Endothelial cell of umbilical vein (primary cell): ENCODE results near the gene CYSLTR2. TPM values are rescaled to one million over a fixed set of nuclear protein-coding genes. Genes with fewer than 3 reads are reported as not detected.
A peak's percentile ranks its signal among the peaks of the same experiment; 100 is the strongest.

Experiments used
- BruUV-seq: library from RNA; stranded (reverse); fragments of 400-500 nt; replicated peaks from 2 replicates; lab custom pipeline; 2021; lab: Mats Ljungman, UMichigan
- CTCF ChIA-PET: fragments of 300-600, 350-600 bp; sonication (Branson Sonifier 250); formaldehyde crosslinking; loops from one replicate; lab custom pipeline; 2021; ENCODE audit warnings: antibody characterized with exemption, inconsistent platforms; lab: Charles Lee
- POLR2A ChIA-PET: fragments of 300-600, 350-600 bp; sonication (Branson Sonifier 250); formaldehyde crosslinking; loops from one replicate; lab custom pipeline; 2021; ENCODE audit warnings: antibody characterized with exemption, inconsistent platforms; lab: Charles Lee
- DNase-seq: peaks from one replicate; pipeline ENCODE4 v3.0.0-alpha.2; 2011; ENCODE audit warnings: low read depth, low spot score
- FAIRE-seq: peaks from 2 replicates; lab custom pipeline; 2011; peaks lifted over from hg19 to GRCh38; lab: Jason Lieb, UNC
- H2AFZ ChIP-seq: 2 replicates; pipeline ENCODE4 v1.6.0; 2012; ENCODE audit warnings: low read depth, low read length, control low read depth, inconsistent platforms
- H3K27ac ChIP-seq: 2 replicates; pipeline ENCODE4 v1.5.1; 2011; ENCODE audit warnings: low read depth, mild to moderate bottlenecking, control low read depth, low read length, moderate library complexity; ENCODE audit not compliant: insufficient read depth
- H3K27me3 ChIP-seq, 2 experiments: 2 replicates each; pipeline versions ENCODE4 v1.6.0 to v1.6.1; 2011; ENCODE audit warnings: low read length in 2 of 2, mixed read lengths in 1 of 2; ENCODE audit not compliant: control insufficient read depth in 2 of 2, insufficient read depth in 2 of 2
- H3K36me3 ChIP-seq, 2 experiments: 2 replicates in 1 of 2; 3 replicates in 1 of 2; pipeline ENCODE4 v1.5.1; 2011; ENCODE audit warnings: low read length in 2 of 2, mild to moderate bottlenecking in 1 of 2, moderate library complexity in 1 of 2; ENCODE audit not compliant: control insufficient read depth in 2 of 2, insufficient read depth in 2 of 2; ENCODE audit errors: extremely low read depth in 1 of 2
- H3K4me1 ChIP-seq: 3 replicates; pipeline ENCODE4 v1.5.1; 2011; ENCODE audit warnings: mild to moderate bottlenecking, low read length; ENCODE audit not compliant: control insufficient read depth, insufficient read depth; ENCODE audit errors: extremely low read depth
- H3K4me2 ChIP-seq: 2 replicates; pipeline ENCODE4 v1.6.1; 2011; ENCODE audit warnings: low read length, control low read depth, mixed read lengths; ENCODE audit not compliant: insufficient read depth
- H3K4me3 ChIP-seq, 3 experiments: fragments of 200-600 bp in 1 of 3; sonication (generic), shearing (Covaris generic) in 1 of 3; replicated peaks in 1 of 3; 2 replicates each; pipeline ENCODE4 v1.5.1; 2011 to 2016; ENCODE audit warnings: control low read depth in 3 of 3, low read length in 3 of 3, mild to moderate bottlenecking in 2 of 3, inconsistent platforms in 1 of 3, low read depth in 1 of 3, moderate library complexity in 1 of 3; ENCODE audit not compliant: insufficient read depth in 1 of 3
- H3K79me2 ChIP-seq: 2 replicates; pipeline ENCODE4 v1.6.0; 2012; ENCODE audit warnings: low read length, inconsistent platforms; ENCODE audit not compliant: control insufficient read depth, insufficient read depth
- H3K9ac ChIP-seq: replicated peaks from 2 replicates; pipeline ENCODE3; 2011; ENCODE audit warnings: low read length, control low read depth; ENCODE audit not compliant: insufficient read depth; ENCODE audit errors: extremely low read depth
- H3K9me1 ChIP-seq: replicated peaks from 3 replicates; pipeline ENCODE4 v1.6.0; 2011; ENCODE audit warnings: mild to moderate bottlenecking, low read length; ENCODE audit not compliant: control insufficient read depth, insufficient read depth; ENCODE audit errors: extremely low read depth
- H3K9me3 ChIP-seq: replicated peaks from 2 replicates; pipeline ENCODE4 v1.5.1; 2012; ENCODE audit warnings: low read length, inconsistent platforms; ENCODE audit not compliant: control insufficient read depth, insufficient read depth
- H4K20me1 ChIP-seq: replicated peaks from 2 replicates; pipeline ENCODE3; 2011; ENCODE audit warnings: mild to moderate bottlenecking, low read length; ENCODE audit not compliant: control insufficient read depth, insufficient read depth; ENCODE audit errors: extremely low read depth
- EZH2 ChIP-seq: IDR thresholded peaks from 2 replicates; pipeline ENCODE4 v1.6.1; 2012; ENCODE audit warnings: borderline replicate concordance, low read depth, mild to moderate bottlenecking, moderate library complexity, low read length, inconsistent platforms; ENCODE audit not compliant: severe bottlenecking
- FOS ChIP-seq: IDR thresholded peaks from 2 replicates; pipeline ENCODE4 v1.6.1; 2011; ENCODE audit warnings: mild to moderate bottlenecking, low read length, moderate library complexity, borderline replicate concordance; ENCODE audit not compliant: insufficient read depth
- JUN ChIP-seq: IDR thresholded peaks from 2 replicates; pipeline ENCODE4 v1.6.1; 2011; ENCODE audit warnings: borderline replicate concordance, low read depth; ENCODE audit not compliant: insufficient read length, insufficient read depth
- POLR2AphosphoS5 ChIP-seq: IDR thresholded peaks from 2 replicates; pipeline ENCODE4 v1.6.1; 2012; ENCODE audit warnings: low read depth, mild to moderate bottlenecking, control low read depth, low read length, moderate library complexity; ENCODE audit not compliant: insufficient read depth
- dilution Hi-C: fragments of 300-500 bp; cut with MboI; formaldehyde crosslinking; loops from one replicate; pipeline ENCODE4 v1.15.0; 2019; ENCODE audit warnings: low sequenced_read_pairs; ENCODE audit not compliant: extremely low pct_ligation_motif_present
- intact Hi-C: fragments of 100-400 bp; cut with micrococcal nuclease; formaldehyde crosslinking; loops from one replicate; pipeline ENCODE4 v1.10.0; 2022
- polyA plus RNA-seq, 4 experiments: library from polyadenylated mRNA; depleted of rRNA in 3 of 4; stranded (reverse) in 3 of 4; unstranded in 1 of 4; fragments of >200 nt; gene quantifications; 2 replicates each; pipeline versions ENCODE4 v1.2.1 to v1.2.3, GENCODE V29; 2011 to 2012; ENCODE audit warnings: missing spikeins in 1 of 4
- total RNA-seq: library from RNA; stranded (reverse); gene quantifications from 2 replicates; pipeline ENCODE4 v1.2.3, GENCODE V29; 2021
- TF ChIP-seq, protein P1 (sequence below): IDR thresholded peaks from 2 replicates; pipeline ENCODE4 v1.6.1; 2011; ENCODE audit not compliant: insufficient read depth, insufficient read length

Gene CYSLTR2
- total and polyA plus RNA-seq, 2 donors (not counting 3 experiments of a cell fraction or from before 2014, with no cell fraction given): 0.10 to 0.31 TPM

DNA sequence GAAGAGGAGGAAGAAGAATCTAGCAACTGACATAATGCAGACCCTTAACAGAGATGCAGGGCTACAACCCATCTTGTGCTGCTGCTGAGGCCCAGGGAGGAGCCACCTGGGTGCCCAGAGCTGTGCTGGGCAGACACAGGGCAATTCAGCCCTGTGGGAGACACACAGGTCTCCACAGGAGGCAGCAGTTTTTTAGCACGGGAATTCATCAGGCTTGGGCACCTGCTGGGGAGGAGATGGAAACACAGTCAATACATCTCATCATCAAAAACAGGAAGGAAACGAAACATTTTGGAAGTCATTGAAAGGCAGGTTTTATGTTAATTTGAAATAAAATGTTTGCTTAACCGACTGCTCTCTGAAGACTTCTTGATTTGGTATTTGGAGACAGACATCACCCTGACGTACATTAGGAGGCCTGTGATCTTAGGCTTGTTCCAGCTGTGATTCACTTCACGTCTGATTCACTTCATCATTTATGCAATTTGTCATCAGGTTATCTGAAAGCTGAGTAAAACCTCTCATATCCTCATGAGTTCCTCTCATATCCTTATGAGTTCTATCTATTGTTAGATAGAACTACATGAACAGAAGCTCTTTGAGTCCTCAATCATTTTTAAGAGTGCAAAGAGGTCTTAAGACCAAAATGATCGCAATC, 77.4 kb downstream of the CYSLTR2 start:
- no peak overlapping the region for H3K4me2 ChIP-seq
- no TSS peak for BruUV-seq
- H3K4me1 ChIP-seq: no peaks in the 10 kb centered on the region
- no peak overlapping the region for H3K4me3 ChIP-seq
- H4K20me1 ChIP-seq: no peaks in the 10 kb centered on the region
- peaks cover 9% of the 10 kb centered on the region in 2 experiments for H3K27me3 ChIP-seq
- intact Hi-C loops: no loop called here
- POLR2A ChIA-PET: interaction anchor here (0.5 kb wide), 1 partner anchor 156 kb away, joined by 4 read pairs; no protein-coding TSS in a partner anchor
- no peak overlapping the region for H3K9ac ChIP-seq
- DNase-seq: peak; percentile 11
- no peak overlapping the region for H3K27ac ChIP-seq
- TF ChIP-seq FOS: no peak
- TF ChIP-seq JUN: no peak
- no peak for TF ChIP-seq POLR2AphosphoS5
- TF ChIP-seq, protein P1, sequence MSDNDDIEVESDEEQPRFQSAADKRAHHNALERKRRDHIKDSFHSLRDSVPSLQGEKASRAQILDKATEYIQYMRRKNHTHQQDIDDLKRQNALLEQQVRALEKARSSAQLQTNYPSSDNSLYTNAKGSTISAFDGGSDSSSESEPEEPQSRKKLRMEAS: no peak
- no peak for TF ChIP-seq EZH2
- no peaks in the 10 kb centered on the region for H3K79me2 ChIP-seq
- no peak for FAIRE-seq
- H3K9me1 ChIP-seq: no peaks in the 10 kb centered on the region
- no peaks in the 10 kb centered on the region for H3K9me3 ChIP-seq
- no peaks in the 10 kb centered on the region for H3K36me3 ChIP-seq
- CTCF ChIA-PET: interaction anchor here (1.1 to 2.2 kb wide), 12 partner anchors 8 to 397 kb away, joined by 3 to 10 read pairs (median 5); no protein-coding TSS in a partner anchor
- H2AFZ ChIP-seq: no peak overlapping the region
- dilution Hi-C loops: no loop called here
